Measurements from ENCODE around the gene ITGB1BP1.

The ITGB1BP1 gene

DNA sequence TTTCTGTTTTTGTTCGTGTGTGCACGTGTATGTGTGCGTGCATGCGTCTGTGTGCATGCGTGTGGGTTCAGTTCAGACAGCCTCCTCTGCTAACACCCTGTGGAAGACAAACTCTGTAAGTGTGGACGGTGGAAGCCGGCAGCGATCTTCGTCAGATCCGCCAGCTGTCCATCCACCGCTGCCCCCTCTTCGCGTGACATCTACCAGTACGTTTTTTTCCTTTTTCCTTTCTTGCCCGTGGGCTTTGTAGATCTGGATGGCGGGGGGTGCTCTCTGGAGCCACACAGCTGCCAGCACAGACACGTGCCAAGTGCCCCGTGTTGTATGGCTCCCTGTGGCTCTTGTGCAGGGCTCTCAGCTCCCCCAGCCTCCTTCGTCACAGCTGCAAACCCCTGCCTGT lies 32.3 kb downstream of the ITGB1BP1 start:
- H3K4me3 ChIP-seq = no peak overlapping the region
- TF ChIP-seq FOXP2 (optimal IDR thresholded peaks at IDR 0.05; ENCODE audit: control extremely low read depth, extremely low read length, insufficient read depth) (no peak), POLR2AphosphoS5 (IDR thresholded peaks at IDR 0.05; ENCODE audit: borderline replicate concordance, low read depth, low read length) (no peak), EZH2 (IDR thresholded peaks at IDR 0.05) (no peak)
- no peak for DNase-seq (ENCODE audit: low read depth, low spot score)
- no peaks in the 10 kb centered on the region for H3K9me3 ChIP-seq (ENCODE audit: low read depth, low read length)
- no peak overlapping the region for H3K9ac ChIP-seq (ENCODE audit: insufficient read length)
- H3K27ac ChIP-seq = no peak overlapping the region
- peaks cover 7% of the 10 kb centered on the region; the same call in 1 of the 2 replicates for H3K36me3 ChIP-seq (ENCODE audit: insufficient read depth, low read length)

DNA sequence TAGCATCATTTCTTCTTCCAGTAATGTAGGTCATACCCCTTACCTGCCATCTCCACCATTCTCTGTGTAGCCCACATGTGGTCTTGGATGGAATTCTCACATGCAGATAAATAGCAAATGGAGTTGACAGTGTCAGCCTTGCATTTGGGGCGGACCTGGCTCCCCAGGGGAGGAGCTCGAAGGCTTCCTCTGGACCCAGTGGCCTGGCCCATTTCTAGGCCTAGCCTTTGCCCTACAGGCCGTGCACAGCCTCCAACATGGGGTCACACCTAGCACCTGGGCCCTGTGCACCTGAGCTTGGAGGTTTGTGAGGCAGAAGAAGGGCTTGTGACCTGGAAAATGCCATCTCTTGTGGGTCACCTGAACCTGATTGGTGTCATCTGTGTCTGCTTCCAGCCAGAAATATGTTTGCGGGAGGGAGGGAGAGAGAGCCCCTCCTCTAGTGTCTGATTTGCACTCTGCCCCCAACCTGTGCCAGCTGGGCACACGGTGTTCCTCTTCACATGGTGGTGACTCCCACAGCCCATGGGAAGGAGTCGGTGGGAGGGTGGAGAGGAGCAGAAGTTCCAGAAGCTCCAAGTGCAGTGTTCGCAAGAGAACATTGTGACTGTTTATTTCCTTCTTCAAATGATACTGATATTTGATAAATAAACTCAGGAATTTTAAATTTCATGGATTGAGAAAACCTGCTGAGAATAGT lies 33.0 kb downstream of the ITGB1BP1 start:
- H3K36me3 ChIP-seq (ENCODE audit: insufficient read depth, low read length) = peaks cover 7% of the 10 kb centered on the region; the same call in 1 of the 2 replicates
- no peaks in the 10 kb centered on the region for H3K9me3 ChIP-seq (ENCODE audit: low read depth, low read length)
- no peak overlapping the region for H3K27ac ChIP-seq
- no peak overlapping the region for H3K9ac ChIP-seq (ENCODE audit: insufficient read length)
- no peak for TF ChIP-seq FOXP2 (optimal IDR thresholded peaks at IDR 0.05; ENCODE audit: control extremely low read depth, extremely low read length, insufficient read depth)
- TF ChIP-seq EZH2 (IDR thresholded peaks at IDR 0.05) = no peak
- no peak for TF ChIP-seq POLR2AphosphoS5 (IDR thresholded peaks at IDR 0.05; ENCODE audit: borderline replicate concordance, low read depth, low read length)
- no peak overlapping the region for H3K4me3 ChIP-seq
- DNase-seq (ENCODE audit: low read depth, low spot score) = no peak

DNA sequence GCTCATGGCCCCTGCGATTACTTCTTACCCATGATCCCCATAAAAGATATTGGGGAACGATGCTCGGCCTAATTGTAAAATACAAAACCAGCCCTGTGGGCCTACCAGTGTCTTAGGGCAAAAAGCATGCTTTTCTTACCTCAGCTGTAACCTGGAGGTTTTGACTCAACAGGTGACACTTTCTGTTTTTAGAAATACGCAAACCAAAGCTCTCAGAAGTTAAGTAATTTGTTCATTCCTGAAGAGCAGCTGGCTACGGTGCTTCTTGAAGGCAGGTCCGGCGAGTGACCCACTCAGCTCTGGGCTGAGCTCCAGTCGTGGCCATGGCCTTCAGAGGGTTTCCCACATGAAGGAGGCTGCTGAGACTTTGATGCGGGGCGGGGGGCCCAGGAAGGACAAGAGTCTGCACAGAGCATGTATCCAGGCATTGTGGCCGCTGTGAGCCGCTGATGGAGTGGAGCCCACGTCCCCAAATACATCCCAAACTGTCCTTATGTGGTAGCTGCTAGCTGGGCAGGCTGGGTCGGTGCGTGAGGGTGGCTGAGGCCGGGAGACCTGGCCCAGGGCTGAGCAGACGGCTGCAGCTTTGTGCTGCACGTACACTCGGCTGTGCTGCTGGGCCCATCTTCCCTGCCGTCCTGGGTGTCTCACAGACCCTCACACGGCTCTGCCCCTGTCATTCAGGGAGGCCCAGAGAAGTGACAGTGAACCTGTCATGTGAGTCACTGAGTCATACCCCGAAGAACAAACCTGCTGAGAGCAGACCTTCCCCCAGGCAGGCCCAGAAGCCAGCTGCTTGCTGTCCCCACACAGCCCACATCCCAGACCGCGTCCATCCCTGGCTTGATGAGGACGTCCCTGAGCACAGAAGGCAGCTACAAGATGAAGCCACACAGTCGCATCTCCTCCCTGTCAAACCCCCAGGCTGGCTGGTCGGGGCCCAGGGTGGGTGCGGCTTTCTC lies 34.1 kb downstream of the ITGB1BP1 start:
- DNase-seq (ENCODE audit: low read depth, low spot score) = no peak
- Histone ChIP-seq H3K36me3 (ENCODE audit: insufficient read depth, low read length) (peaks cover 7% of the 10 kb centered on the region; the same call in 1 of the 2 replicates), H3K27ac (no peak overlapping the region), H3K4me3 (no peak overlapping the region), H3K9me3 (ENCODE audit: low read depth, low read length) (no peaks in the 10 kb centered on the region), H3K9ac (ENCODE audit: insufficient read length) (no peak overlapping the region)
- TF ChIP-seq POLR2AphosphoS5 (IDR thresholded peaks at IDR 0.05; ENCODE audit: borderline replicate concordance, low read depth, low read length) (no peak), EZH2 (IDR thresholded peaks at IDR 0.05) (no peak), FOXP2 (optimal IDR thresholded peaks at IDR 0.05; ENCODE audit: control extremely low read depth, extremely low read length, insufficient read depth) (no peak)

- peaks cover 7% of the 10 kb centered on the region; the same call in 1 of the 2 replicates for H3K36me3 ChIP-seq (ENCODE audit: insufficient read depth, low read length)
- no peak overlapping the region for H3K9ac ChIP-seq (ENCODE audit: insufficient read length)
- H3K27ac ChIP-seq = no peak overlapping the region
- DNase-seq (ENCODE audit: low read depth, low spot score) = no peak
- H3K9me3 ChIP-seq (ENCODE audit: low read depth, low read length) = no peaks in the 10 kb centered on the region
- no peak overlapping the region for H3K4me3 ChIP-seq
- TF ChIP-seq POLR2AphosphoS5 (IDR thresholded peaks at IDR 0.05; ENCODE audit: borderline replicate concordance, low read depth, low read length) (no peak), EZH2 (IDR thresholded peaks at IDR 0.05) (no peak), FOXP2 (optimal IDR thresholded peaks at IDR 0.05; ENCODE audit: control extremely low read depth, extremely low read length, insufficient read depth) (no peak)
Measured at GRCh38 chr2:9388199-9388681, 35.1 kb downstream of the ITGB1BP1 start.

DNA sequence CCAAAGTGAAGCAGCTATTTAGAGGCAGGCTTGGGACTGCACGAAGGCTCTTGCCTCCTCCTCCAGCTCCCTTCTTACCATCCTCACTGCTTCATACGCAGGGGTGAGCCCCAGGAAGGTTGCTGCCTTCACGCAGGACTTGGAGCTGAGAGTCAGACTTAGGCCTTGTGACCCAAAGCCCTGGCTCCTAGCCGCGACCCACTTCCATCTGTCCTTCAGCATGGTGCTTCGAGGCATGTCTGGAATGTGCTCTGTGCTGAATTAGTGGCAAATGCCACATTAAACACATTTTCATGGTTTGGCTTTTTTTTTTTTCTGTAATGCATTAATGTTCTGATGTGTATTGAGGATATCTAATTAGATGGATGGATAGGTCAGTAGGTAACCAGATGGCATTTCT lies 37.5 kb downstream of the ITGB1BP1 start:
- Histone ChIP-seq H3K9me3 (ENCODE audit: low read depth, low read length) (no peaks in the 10 kb centered on the region), H3K36me3 (ENCODE audit: insufficient read depth, low read length) (peaks cover 7% of the 10 kb centered on the region; the same call in 1 of the 2 replicates), H3K27ac (no peak overlapping the region)

DNA sequence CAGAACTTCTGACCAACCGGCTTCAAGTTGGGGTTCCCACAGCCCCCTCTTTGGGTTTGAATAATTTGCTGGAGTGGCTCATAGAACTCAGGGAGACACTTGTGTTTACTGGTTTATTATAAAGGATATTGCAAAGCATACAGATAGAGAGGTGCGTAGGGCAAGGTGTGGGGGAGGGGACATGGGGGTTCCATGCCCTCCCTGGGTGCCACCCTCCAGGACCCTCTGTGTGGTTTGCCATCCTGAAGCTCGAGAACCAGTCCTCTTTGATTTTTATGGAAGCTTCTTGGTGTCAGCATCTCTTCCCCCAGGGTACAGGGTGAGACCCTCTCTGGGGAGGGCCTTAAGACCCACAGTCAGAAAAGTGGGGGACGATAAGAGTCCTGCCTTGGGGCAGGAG lies 38.8 kb downstream of the ITGB1BP1 start:
- no peak for DNase-seq (ENCODE audit: low read depth, low spot score)
- Histone ChIP-seq H3K9ac (ENCODE audit: insufficient read length) (no peak overlapping the region), H3K36me3 (ENCODE audit: insufficient read depth, low read length) (peaks cover 7% of the 10 kb centered on the region; the same call in 1 of the 2 replicates), H3K4me3 (no peak overlapping the region), H3K9me3 (ENCODE audit: low read depth, low read length) (no peaks in the 10 kb centered on the region), H3K27ac (no peak overlapping the region)
- TF ChIP-seq FOXP2 (optimal IDR thresholded peaks at IDR 0.05; ENCODE audit: control extremely low read depth, extremely low read length, insufficient read depth) = no peak
- no peak for TF ChIP-seq POLR2AphosphoS5 (IDR thresholded peaks at IDR 0.05; ENCODE audit: borderline replicate concordance, low read depth, low read length)
- TF ChIP-seq EZH2 (IDR thresholded peaks at IDR 0.05) = no peak

More for the DNA sequence above, 37.5 kb downstream of the ITGB1BP1 start:
- H3K9ac ChIP-seq (ENCODE audit: insufficient read length) = no peak overlapping the region
- H3K4me3 ChIP-seq = no peak overlapping the region
- TF ChIP-seq FOXP2 (optimal IDR thresholded peaks at IDR 0.05; ENCODE audit: control extremely low read depth, extremely low read length, insufficient read depth) (no peak), EZH2 (IDR thresholded peaks at IDR 0.05) (no peak), POLR2AphosphoS5 (IDR thresholded peaks at IDR 0.05; ENCODE audit: borderline replicate concordance, low read depth, low read length) (no peak)
- no peak for DNase-seq (ENCODE audit: low read depth, low spot score)

DNA sequence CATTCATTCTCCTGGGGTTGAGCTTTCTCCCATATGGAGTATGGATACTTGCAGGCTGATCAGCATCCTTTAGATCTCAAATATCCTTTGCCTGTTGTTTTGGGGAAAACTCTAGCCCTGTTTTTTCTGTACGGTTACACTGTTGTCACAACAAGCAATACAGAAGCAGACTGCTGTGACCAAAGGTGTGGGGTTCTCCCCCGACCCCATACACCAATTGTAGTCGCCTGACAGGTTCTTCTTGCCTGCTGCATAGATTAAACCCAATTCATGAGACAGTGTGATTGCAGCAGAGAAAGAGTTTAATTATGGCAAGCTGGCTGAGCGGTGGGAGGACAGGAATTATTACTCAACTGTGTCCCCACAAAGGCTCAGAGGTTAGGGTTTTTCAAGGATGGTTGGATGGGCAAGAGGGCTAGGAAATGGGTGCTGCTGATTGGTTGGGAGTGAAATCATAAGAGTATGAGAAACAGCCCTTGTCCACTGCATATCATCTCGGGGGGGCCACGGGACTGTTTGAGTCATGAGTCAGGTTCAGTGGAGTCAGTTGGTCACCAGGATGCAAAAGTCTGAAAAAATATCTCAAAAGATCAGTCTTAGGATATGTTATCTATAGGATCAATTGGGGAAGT lies 40.6 kb downstream of the ITGB1BP1 start:
- TF ChIP-seq EZH2 (IDR thresholded peaks at IDR 0.05) (no peak), POLR2AphosphoS5 (IDR thresholded peaks at IDR 0.05; ENCODE audit: borderline replicate concordance, low read depth, low read length) (no peak), FOXP2 (optimal IDR thresholded peaks at IDR 0.05; ENCODE audit: control extremely low read depth, extremely low read length, insufficient read depth) (no peak)
- H3K4me3 ChIP-seq = no peak overlapping the region
- H3K9me3 ChIP-seq (ENCODE audit: low read depth, low read length) = no peaks in the 10 kb centered on the region
- H3K9ac ChIP-seq (ENCODE audit: insufficient read length) = no peak overlapping the region
- peaks cover 3% of the 10 kb centered on the region; the same call in 1 of the 2 replicates for H3K36me3 ChIP-seq (ENCODE audit: insufficient read depth, low read length)
- H3K27ac ChIP-seq = no peak overlapping the region
- no peak for DNase-seq (ENCODE audit: low read depth, low spot score)
